K562 (cell line): ENCODE results near the gene CISD3. TPM values are rescaled to one million over a fixed set of nuclear protein-coding genes. Genes with fewer than 3 reads are reported as not detected.
A peak's percentile ranks its signal among the peaks of the same experiment; 100 is the strongest.

Experiments used
- CBFB ChIP-seq: sonication (generic); formaldehyde crosslinking; IDR thresholded peaks from 2 replicates; pipeline ENCODE4 v1.4.0; 2020; ENCODE audit warnings: mild to moderate bottlenecking, missing genetic modification reagents
- DACH1 ChIP-seq: fragments of 450-650 bp; IDR thresholded peaks from 2 replicates; pipeline ENCODE4 v1.6.1; 2018; ENCODE audit not compliant: partially characterized antibody
- E2F5 ChIP-seq: sonication (generic); formaldehyde crosslinking; IDR thresholded peaks from 2 replicates; pipeline ENCODE4 v1.8.0; 2022; ENCODE audit warnings: mild to moderate bottlenecking, missing genetic modification reagents
- EGR1 ChIP-seq: fragments of 450-650 bp; conservative IDR thresholded peaks from 2 replicates; pipeline ENCODE4 v1.6.1; 2017; ENCODE audit warnings: mild to moderate bottlenecking
- FOXK2 ChIP-seq, 2 experiments: fragments of 450-650 bp; IDR thresholded peaks in 1 of 2; conservative IDR thresholded peaks in 1 of 2; 2 replicates each; pipeline ENCODE4 v1.6.1; 2016; ENCODE audit warnings: low read depth in 2 of 2, mild to moderate bottlenecking in 1 of 2
- HDAC6 ChIP-seq: IDR thresholded peaks from 2 replicates; pipeline ENCODE4 v1.6.1; 2012; ENCODE audit warnings: low read depth, mild to moderate bottlenecking, control low read depth, inconsistent platforms, low read length, moderate library complexity
- HEY1 ChIP-seq: fragments of 250-450 bp; sonication (Bioruptor Pico); IDR thresholded peaks from 2 replicates; pipeline ENCODE4 v1.5.0; 2020; ENCODE audit warnings: mild to moderate bottlenecking, moderate library complexity, borderline replicate concordance
- JUND ChIP-seq, 2 experiments: IDR thresholded peaks; 2 replicates in 1 of 2; 3 replicates in 1 of 2; pipeline ENCODE4 v1.6.1; 2011; ENCODE audit warnings: borderline replicate concordance in 2 of 2, low read depth in 2 of 2, low read length in 2 of 2, improper control_type of control experiment in 1 of 2, missing biosample characterization in 1 of 2, missing genetic modification characterization in 1 of 2, missing genetic modification reagents in 1 of 2
- MCM3 ChIP-seq: fragments of 450-650 bp; IDR thresholded peaks from 2 replicates; pipeline ENCODE4 v1.6.1; 2016
- NR2F6 ChIP-seq: fragments of 450-650 bp; formaldehyde crosslinking; IDR thresholded peaks from 2 replicates; pipeline ENCODE4 v1.4.0; 2020; ENCODE audit warnings: mild to moderate bottlenecking
- PPARD ChIP-seq: fragments of 250-450 bp; sonication (Bioruptor Pico); IDR thresholded peaks from 2 replicates; pipeline ENCODE4 v1.8.0; 2022; ENCODE audit warnings: inconsistent platforms, mild to moderate bottlenecking, moderate library complexity
- RBM14 ChIP-seq: fragments of 200-400 bp; formaldehyde crosslinking; IDR thresholded peaks from 2 replicates; pipeline ENCODE4 v1.6.1; 2018; ENCODE audit warnings: low read depth, mild to moderate bottlenecking, low read length, moderate library complexity, borderline replicate concordance; ENCODE audit not compliant: insufficient read depth
- RHOXF2B ChIP-seq: fragments of 250-450 bp; sonication (Bioruptor Pico); conservative IDR thresholded peaks from 2 replicates; pipeline ENCODE4 v1.5.1; 2021
- TFAP4 ChIP-seq: sonication (generic); formaldehyde crosslinking; IDR thresholded peaks from 2 replicates; pipeline ENCODE4 v1.8.0; 2022; ENCODE audit warnings: missing genetic modification reagents, mild to moderate bottlenecking, moderate library complexity, borderline replicate concordance
- XRCC5 ChIP-seq: fragments of 200-400 bp; formaldehyde crosslinking; IDR thresholded peaks from 2 replicates; pipeline ENCODE4 v1.6.1; 2017; ENCODE audit warnings: low read depth, mild to moderate bottlenecking, low read length
- ZBTB11 ChIP-seq, 3 experiments: fragments of 200-800 bp in 1 of 3; fragments of 250-450 bp in 1 of 3; fragments of 450-650 bp in 1 of 3; sonication (Bioruptor Pico) in 1 of 3; sonication (Bioruptor generic) in 1 of 3; formaldehyde crosslinking in 1 of 3; IDR thresholded peaks; 2 replicates each; pipeline versions ENCODE4 v1.6.1 to v1.8.0; 2016 to 2022; ENCODE audit warnings: mild to moderate bottlenecking in 2 of 3, missing genetic modification characterization in 2 of 3, missing compliant biosample characterization in 1 of 3, moderate library complexity in 1 of 3
- ZFX ChIP-seq: sonication (generic); formaldehyde crosslinking; IDR thresholded peaks from 2 replicates; pipeline ENCODE4 v1.8.0; 2022; ENCODE audit warnings: mild to moderate bottlenecking, missing genetic modification reagents, moderate library complexity
- ZNF232 ChIP-seq: sonication (generic); formaldehyde crosslinking; IDR thresholded peaks from 2 replicates; pipeline ENCODE4 v1.8.0; 2022; ENCODE audit warnings: mild to moderate bottlenecking, missing genetic modification reagents
- ZNF311 ChIP-seq: fragments of 250-450 bp; sonication (Bioruptor Pico); IDR thresholded peaks from 2 replicates; pipeline ENCODE4 v1.4.0; 2020; ENCODE audit warnings: mild to moderate bottlenecking, moderate library complexity
- ZNF384 ChIP-seq: IDR thresholded peaks from 2 replicates; pipeline ENCODE4 v1.6.1; 2012; ENCODE audit warnings: low read depth, low read length, improper control_type of control experiment
- ZNF444 ChIP-seq: fragments of 250-450 bp; sonication (Bioruptor Pico); IDR thresholded peaks from 2 replicates; pipeline ENCODE4 v1.4.0; 2020; ENCODE audit warnings: mild to moderate bottlenecking, moderate library complexity
- ZNF551 ChIP-seq: fragments of 250-450 bp; sonication (Bioruptor Pico); IDR thresholded peaks from 2 replicates; pipeline ENCODE4 v1.5.0; 2021; ENCODE audit warnings: mild to moderate bottlenecking, moderate library complexity
- ZNF79 ChIP-seq: fragments of 250-450 bp; sonication (Bioruptor Pico); IDR thresholded peaks from 2 replicates; pipeline ENCODE4 v1.4.0; 2020; ENCODE audit warnings: low read depth, mild to moderate bottlenecking, moderate library complexity
- polyA plus RNA-seq, 8 experiments: library from polyadenylated mRNA; depleted of rRNA in 4 of 8; stranded (reverse) in 5 of 8; unstranded in 3 of 8; fragments of >200 nt; fragmentation: Nextera tagmentation in 2 of 8; fragmentation: Illumina TruSeq in 1 of 8; extraction: Ambion mirVana in 2 of 8; extraction: Trizol in 1 of 8; gene quantifications; 2 replicates each; pipeline versions ENCODE4 v1.2.1 to v1.2.3, GENCODE V29; 2011 to 2014; ENCODE audit warnings: inconsistent platforms in 1 of 8, missing spikeins in 1 of 8
- total RNA-seq, 7 experiments: library from RNA; depleted of rRNA in 6 of 7; stranded (reverse); fragments of >200 nt in 6 of 7; fragmentation: Illumina TruSeq in 2 of 7; extraction: Trizol in 2 of 7; gene quantifications; 2 replicates each; pipeline versions ENCODE4 v1.2.1 to v1.2.3, GENCODE V29; 2011 to 2021; ENCODE audit warnings: low replicate concordance in 1 of 7

Gene CISD3
- total and polyA plus RNA-seq, 9 of the 15 experiments (the other 6 are each of a cell fraction or from before 2014, with no cell fraction given), result 5.0 to 60.7 (median 15.7) TPM

- TF ChIP-seq TFAP4, result no peak; the same call in 1 of the 2 replicates
- no peak for TF ChIP-seq RHOXF2B (CRISPR knock-in tag)
- TF ChIP-seq HEY1, result no peak
- TF ChIP-seq PPARD, result no peak
- no peak for TF ChIP-seq DACH1
- no peak; a peak in 1 of 6 replicates for TF ChIP-seq ZBTB11 (CRISPR knock-in tag; IDR thresholded peaks at IDR 0.05)
- TF ChIP-seq ZNF311 (CRISPR knock-in tag), result no peak
- no peak for TF ChIP-seq ZNF384
- TF ChIP-seq E2F5 (CRISPR knock-in tag), result no peak
- no peak for TF ChIP-seq ZNF444 (CRISPR knock-in tag)
- TF ChIP-seq RBM14, result no peak
- no peak for TF ChIP-seq ZFX (CRISPR knock-in tag)
- no peak for TF ChIP-seq ZNF232 (CRISPR knock-in tag)
- TF ChIP-seq CBFB (CRISPR knock-in tag), result 0 out of 2 replicates have a peak, but pooled peaks have one; percentile 8
- TF ChIP-seq MCM3, result no peak
- no peak for TF ChIP-seq ZNF551 (CRISPR knock-in tag)
- no peak for TF ChIP-seq JUND (IDR thresholded peaks at IDR 0.05; ENCODE audit: borderline replicate concordance, low read depth, low read length)
- no peak for TF ChIP-seq JUND (tag; IDR thresholded peaks at IDR 0.05; ENCODE audit: borderline replicate concordance, low read depth, low read length)
- no peak for TF ChIP-seq HDAC6
- TF ChIP-seq EGR1, result 0 out of 2 replicates have a peak, but pooled peaks have one; percentile 36
- TF ChIP-seq XRCC5, result no peak
- peak in 1 of 2 experiments; percentile 51; a peak in 1 of 4 replicates for TF ChIP-seq FOXK2 (conservative IDR thresholded peaks at IDR 0.05 in 1 of 2, IDR thresholded peaks at IDR 0.05 in 1 of 2; ENCODE audit: low read depth in 2 of 2)
- no peak for TF ChIP-seq ZNF79
- no peak for TF ChIP-seq NR2F6 (CRISPR knock-in tag)
Measured at GRCh38 chr17:38730526-38731379, 612 bp downstream of the CISD3 start (continued).
